Testis (tissue), 2 donors: Measurements from ENCODE around the gene TEKTIP1.

Source experiments
- POLR2A ChIP-seq: fragments of 450-650 bp; IDR thresholded peaks from one replicate; pipeline ENCODE4 v1.6.1; 2017; ENCODE audit warnings: antibody characterized with exemption, mild to moderate bottlenecking, moderate library complexity
- TF ChIP-seq, protein P1 (sequence below), 3 experiments: fragments of 450-650 bp in 2 of 3; fragments of 200-600 bp in 1 of 3; sonication (generic) in 1 of 3; IDR thresholded peaks; one replicate each; pipeline ENCODE4 v1.5.1; 2016 to 2019; ENCODE audit warnings: antibody characterized with exemption in 3 of 3, mild to moderate bottlenecking in 2 of 3, moderate library complexity in 1 of 3

DNA sequence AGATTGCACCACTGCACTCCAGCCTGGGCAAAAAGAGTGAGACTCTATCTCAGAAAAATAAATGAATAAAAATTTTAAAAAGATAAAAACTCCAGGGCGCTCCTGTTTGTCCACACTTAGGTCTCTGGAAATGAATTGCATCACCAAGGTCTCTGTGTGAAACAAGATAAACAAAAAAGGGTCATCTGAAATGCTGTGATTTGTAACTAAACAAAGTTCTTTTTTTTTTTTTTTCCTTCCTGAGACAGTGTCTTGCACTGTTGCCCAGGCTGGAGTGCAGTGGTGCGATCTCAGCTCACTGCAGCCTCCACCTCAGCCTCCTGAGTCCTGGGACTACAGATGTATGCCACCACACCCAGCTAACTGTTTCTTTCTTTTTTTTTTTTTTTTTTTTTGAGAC, 21.3 kb upstream of the TEKTIP1 start:
- TF ChIP-seq POLR2A: no peak
- TF ChIP-seq, protein P1, sequence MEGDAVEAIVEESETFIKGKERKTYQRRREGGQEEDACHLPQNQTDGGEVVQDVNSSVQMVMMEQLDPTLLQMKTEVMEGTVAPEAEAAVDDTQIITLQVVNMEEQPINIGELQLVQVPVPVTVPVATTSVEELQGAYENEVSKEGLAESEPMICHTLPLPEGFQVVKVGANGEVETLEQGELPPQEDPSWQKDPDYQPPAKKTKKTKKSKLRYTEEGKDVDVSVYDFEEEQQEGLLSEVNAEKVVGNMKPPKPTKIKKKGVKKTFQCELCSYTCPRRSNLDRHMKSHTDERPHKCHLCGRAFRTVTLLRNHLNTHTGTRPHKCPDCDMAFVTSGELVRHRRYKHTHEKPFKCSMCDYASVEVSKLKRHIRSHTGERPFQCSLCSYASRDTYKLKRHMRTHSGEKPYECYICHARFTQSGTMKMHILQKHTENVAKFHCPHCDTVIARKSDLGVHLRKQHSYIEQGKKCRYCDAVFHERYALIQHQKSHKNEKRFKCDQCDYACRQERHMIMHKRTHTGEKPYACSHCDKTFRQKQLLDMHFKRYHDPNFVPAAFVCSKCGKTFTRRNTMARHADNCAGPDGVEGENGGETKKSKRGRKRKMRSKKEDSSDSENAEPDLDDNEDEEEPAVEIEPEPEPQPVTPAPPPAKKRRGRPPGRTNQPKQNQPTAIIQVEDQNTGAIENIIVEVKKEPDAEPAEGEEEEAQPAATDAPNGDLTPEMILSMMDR (IDR thresholded peaks at IDR 0.05): no peak
